Activated CD4-positive, alpha-beta T cell treated with anti-CD3 and anti-CD28 coated beads, Interleukin-2, amount 50 U/mL, for 1 hour (primary cell): Measurements from ENCODE around the gene ABR.
"Not testable (repeated sequence)": the region's sequence is repeated elsewhere in the genome, so short reads cannot be mapped to it uniquely, and the experiment has no call there.

Experiments
- DNase-seq: peaks from one replicate; pipeline ENCODE4 v3.0.0-alpha.2; 2020

ABR gene

GRCh38 chr17:978103-979093, 201.4 kb downstream of the ABR start:
- no peak for DNase-seq

GRCh38 chr17:977166-977565, 202.6 kb downstream of the ABR start:
- no peak for DNase-seq

- DNase-seq = no peak
These were observed 203.5 kb downstream of the ABR start for GRCh38 chr17:976312-976711.

GRCh38 chr17:975371-975915, 204.3 kb downstream of the ABR start:
- DNase-seq = no peak

GRCh38 chr17:974778-975177, 205.0 kb downstream of the ABR start:
- DNase-seq = not testable (repeated sequence)

GRCh38 chr17:973053-973452, 206.7 kb downstream of the ABR start:
- no peak for DNase-seq

GRCh38 chr17:971861-972260, 207.9 kb downstream of the ABR start:
- not testable (repeated sequence) for DNase-seq

- DNase-seq = no peak
These were observed 209.4 kb downstream of the ABR start for GRCh38 chr17:970364-970763.

- no peak for DNase-seq
These were observed 209.9 kb downstream of the ABR start for GRCh38 chr17:969811-970355.

GRCh38 chr17:968812-969730, 210.7 kb downstream of the ABR start:
- DNase-seq = no peak

GRCh38 chr17:967122-967521, 212.7 kb downstream of the ABR start:
- no peak for DNase-seq

GRCh38 chr17:965311-965989, 214.3 kb downstream of the ABR start:
- no peak for DNase-seq

- no peak for DNase-seq
These were observed 214.9 kb downstream of the ABR start for GRCh38 chr17:964876-965275.

- DNase-seq = no peak
These were observed 217.1 kb downstream of the ABR start for GRCh38 chr17:962670-963069.

- DNase-seq = no peak
These were observed 217.6 kb downstream of the ABR start for GRCh38 chr17:962166-962565.

GRCh38 chr17:958712-959451, 220.9 kb downstream of the ABR start:
- DNase-seq = no peak

- DNase-seq = no peak
These were observed 221.8 kb downstream of the ABR start for GRCh38 chr17:957856-958421.

- DNase-seq = no peak
These were observed 222.9 kb downstream of the ABR start for GRCh38 chr17:956905-957304.

- DNase-seq = no peak
These were observed 225.2 kb downstream of the ABR start for GRCh38 chr17:954431-955164.

- DNase-seq = no peak
These were observed 226.0 kb downstream of the ABR start for GRCh38 chr17:953767-954166.
